GM21529 (cell line): ENCODE measurements around the gene ABCG4.
"Not testable (repeated sequence)": the region's sequence is repeated elsewhere in the genome, so short reads cannot be mapped to it uniquely, and the experiment has no call there.

ENCODE experiments used
- ATAC-seq: cut with Tn5 transposase; IDR thresholded peaks from one replicate; pipeline ENCODE4 v1.9.1; 2021; ENCODE audit not compliant: unreplicated experiment

Gene ABCG4

DNA sequence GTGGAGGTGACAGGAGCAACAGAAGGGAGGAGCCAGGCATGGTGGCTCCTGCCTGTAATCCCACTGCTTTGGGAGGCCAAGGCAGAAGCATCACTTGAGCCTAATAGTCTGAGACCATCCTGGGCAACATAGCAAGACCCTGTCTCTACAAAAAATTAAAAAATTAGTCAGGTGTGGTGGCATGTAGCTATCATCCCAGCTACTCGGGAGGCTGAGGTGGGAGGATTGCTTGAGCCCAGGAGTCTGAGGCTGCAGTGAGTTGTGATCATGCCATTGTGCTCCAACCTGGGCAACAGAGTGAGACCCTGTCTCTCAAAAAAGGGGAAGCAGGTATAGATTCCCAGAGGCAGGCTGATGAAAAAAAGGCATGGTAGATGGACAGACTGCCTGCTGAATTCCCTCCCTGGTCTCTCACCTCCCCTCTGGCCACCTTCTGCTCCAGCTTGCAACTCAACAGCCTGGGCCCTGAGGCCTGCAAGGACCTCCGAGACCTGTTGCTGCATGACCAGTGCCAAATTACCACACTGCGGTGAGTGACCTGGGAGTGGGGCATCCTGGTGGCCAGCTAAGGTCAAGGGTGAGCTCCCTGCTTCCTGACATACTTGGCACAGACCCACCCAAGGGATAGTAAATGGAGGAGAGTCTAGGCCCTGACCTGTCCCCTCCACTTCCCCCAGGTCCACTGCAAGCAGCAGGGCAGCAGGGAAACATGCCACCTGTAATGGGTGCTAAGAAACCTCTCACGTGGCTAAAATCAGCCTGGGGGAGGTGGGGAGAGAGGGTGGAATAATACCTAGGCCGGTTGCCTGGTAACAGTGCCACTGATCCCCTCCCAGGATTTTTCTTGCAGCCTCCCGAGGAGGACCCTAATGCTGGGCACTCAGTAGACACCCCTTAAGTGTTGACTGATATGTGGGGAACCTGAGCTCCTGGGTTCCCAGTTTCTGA lies 32.2 kb downstream of the ABCG4 start:
- ATAC-seq = no peak

DNA sequence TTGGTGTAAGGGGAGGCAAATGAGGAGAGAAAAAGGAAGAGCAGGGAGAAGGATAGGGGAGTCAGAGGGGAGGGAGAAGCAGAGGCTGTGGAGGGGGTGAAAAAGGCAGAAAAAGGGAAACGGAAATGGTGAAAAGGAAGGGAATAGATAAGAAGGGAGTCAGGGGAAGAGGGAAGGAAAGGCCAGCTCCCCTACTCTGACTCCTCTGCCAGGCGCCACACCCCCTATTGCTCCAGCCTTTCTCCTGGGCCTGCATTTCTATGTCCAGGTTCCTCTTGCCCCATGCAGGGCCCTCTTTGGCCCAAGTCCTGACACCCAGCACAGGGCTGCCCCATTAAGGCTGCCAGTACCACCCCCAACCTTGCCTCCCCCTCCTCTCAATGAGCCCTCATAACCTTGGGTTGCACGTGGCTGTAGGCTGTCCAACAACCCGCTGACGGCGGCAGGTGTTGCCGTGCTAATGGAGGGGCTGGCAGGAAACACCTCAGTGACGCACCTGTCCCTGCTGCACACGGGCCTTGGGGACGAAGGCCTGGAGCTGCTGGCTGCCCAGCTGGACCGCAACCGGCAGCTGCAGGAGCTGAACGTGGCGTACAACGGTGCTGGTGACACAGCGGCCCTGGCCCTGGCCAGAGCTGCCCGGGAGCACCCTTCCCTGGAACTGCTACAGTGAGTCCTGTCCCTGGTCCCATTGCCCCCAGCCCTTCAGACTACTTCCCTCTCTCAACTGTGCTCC lies 33.0 kb downstream of the ABCG4 start:
- ATAC-seq = no peak

DNA sequence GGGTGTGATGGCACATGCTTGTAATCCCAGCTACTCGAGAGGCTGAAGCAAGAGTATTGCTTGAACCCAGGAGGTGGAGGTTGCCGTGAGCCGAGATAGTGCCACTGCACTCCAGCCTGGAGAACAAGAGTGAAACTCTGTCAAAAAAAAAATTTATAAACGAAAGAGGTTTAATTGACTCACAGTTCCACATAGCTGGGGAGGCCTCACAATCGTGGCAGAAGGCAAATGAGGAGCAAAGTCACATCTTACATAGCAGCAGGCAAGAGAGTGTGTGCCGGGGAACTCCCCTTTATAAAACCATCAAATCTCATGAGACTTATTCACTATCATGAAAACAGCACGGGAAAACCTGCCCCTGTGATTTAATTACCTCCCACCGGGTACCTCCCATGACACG lies 35.5 kb downstream of the ABCG4 start:
- not testable (repeated sequence) for ATAC-seq

DNA sequence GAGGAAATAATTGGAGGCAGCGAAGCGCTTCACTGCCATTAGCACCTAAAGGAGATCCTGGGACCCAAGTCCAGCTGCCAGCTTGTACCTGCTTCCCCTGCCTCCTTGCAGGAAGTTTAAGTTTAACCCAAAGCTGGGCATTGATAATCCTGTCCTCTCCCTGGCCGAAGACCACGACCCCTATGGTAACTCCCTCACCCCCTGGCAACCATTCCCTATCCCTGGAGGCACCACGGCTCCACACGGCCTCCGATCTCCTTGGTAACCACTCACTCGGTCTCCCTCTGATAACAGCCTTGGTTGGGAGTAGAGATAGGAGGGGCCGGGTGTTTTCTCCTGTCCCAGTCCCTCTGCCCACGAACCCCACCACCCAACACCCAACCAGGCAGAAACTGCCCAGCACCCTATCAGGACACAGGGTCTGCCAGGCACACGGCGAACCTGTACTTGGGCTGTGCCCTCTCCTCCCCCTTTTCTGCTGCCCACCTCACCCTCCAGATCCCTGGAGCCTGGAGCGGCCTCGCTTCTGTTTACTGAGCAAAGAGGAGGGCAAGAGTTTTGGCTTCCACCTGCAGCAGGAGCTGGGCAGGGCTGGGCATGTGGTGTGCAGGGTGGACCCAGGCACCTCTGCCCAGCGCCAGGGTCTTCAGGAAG lies 37.3 kb downstream of the ABCG4 start:
- ATAC-seq = no peak

DNA sequence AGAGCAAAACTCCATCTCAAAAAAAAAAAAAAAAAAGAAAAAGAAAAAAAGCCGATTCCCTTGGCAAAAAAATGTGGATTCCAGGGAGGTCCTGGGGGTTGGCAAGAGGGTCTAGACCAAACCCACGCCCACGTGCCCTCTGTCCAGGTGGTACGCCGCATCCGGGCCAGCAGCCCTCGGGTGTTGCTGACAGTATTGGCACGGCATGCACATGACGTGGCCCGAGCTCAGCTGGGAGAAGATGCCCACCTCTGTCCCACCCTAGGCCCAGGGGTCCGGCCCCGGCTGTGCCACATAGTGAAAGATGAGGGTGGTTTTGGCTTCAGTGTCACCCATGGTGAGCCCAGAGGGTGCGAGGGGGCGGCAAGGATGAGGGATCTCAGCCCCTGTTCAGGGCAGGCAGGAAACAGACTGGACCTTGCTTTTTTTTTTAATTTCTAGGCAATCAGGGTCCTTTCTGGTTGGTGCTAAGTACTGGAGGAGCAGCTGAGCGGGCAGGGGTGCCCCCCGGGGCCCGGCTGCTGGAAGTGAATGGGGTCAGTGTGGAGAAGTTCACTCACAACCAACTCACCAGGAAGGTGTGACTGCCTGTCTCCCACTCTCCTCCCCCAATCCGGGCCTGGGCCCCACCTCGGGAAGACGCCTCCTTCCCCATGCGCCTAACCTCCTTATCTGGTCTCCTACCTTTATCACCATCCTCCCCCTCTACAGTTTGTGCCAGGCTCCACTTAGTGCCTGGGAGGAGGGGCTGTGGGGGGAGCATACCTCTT lies 38.5 kb downstream of the ABCG4 start:
- no peak for ATAC-seq

DNA sequence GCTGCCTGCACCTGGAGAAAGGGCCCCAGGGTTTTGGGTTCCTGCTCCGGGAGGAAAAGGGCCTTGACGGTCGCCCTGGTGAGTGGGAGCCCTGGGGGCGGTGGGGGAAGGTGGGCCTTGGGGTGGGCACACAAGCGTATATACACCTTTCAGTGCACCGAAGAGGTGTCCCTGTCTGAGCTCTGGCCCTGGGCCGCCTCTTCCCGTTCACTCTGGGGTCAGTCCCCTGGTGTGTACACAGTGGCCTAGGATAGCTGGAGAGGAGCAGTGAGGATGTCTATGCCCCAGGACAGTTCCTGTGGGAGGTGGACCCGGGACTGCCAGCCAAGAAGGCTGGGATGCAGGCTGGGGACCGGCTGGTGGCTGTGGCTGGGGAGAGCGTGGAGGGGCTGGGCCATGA lies 39.2 kb downstream of the ABCG4 start:
- ATAC-seq = no peak

DNA sequence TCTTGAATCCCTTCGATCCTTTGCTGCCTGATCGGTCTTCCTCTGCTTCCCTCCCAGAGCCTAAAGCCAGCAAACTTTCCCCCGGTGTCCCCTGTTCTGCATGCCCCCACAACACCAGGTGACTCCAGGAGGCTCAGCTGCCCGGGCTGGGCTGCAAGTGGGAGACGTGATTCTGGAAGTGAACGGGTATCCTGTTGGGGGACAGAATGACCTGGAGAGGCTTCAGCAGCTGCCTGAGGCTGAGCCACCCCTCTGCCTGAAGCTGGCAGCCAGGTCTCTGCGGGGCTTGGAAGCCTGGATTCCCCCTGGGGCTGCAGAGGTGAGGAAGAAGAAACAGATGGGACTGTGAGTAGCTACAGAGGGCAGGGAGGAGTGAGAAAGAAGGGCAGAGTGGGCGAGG lies 40.0 kb downstream of the ABCG4 start:
- ATAC-seq = no peak

DNA sequence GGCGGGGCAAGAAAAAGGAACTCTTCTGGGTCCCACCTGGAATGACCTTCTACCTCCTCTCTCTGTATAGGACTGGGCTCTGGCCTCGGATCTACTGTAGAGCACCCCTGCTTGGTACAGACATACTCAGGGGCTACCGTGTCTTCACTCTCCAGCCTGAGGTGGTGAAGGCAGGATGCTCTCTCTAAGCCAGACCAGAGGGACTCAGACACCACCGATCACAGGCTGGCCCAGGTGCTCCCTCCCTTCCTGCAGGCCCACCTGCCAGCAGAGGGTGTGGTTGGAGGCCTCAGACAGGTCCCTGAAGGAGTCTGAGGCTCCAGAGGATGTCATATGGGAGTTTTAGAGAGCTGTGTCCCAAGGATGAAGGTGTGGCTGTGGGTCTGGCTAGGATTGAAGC lies 40.5 kb downstream of the ABCG4 start:
- ATAC-seq = no peak

DNA sequence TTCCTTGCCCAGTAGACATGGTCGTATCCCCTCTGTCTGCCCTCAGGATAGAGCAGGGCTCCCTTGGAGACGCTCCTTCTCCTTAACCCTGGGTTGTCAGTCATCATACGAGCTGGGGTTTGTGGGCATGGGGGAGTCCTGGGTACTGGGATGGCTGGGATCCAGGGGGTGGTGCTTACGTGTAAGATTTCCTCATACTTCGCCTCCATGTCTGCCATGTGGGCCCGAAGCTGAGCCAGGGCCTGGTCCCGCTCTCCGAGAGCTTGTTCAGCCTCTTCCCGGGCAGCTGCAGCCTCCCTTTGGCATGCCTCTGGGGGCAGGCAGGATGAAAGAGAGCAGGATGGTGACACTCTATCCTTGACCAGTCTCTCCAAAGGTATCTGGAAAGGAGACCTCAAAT lies 41.7 kb downstream of the ABCG4 start:
- ATAC-seq = no peak

DNA sequence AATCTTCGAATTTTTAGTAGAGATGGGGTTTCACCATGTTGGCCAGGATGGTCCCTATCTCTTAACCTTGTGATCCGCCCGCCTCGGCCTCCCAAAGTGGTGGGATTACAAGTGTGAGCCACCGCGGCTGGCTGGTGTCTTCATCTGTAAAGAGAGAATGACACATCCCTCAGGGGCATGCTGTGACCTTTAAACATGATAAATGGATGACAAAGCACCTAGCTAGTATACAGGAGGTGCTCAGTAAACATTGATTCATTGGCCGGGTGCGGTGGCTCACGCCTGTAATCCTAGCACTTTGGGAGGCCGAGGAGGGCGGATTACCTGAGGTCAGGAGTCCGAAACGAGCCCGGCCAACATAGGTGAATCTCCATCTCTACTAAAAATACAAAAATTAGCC lies 42.4 kb downstream of the ABCG4 start:
- ATAC-seq = not testable (repeated sequence)

DNA sequence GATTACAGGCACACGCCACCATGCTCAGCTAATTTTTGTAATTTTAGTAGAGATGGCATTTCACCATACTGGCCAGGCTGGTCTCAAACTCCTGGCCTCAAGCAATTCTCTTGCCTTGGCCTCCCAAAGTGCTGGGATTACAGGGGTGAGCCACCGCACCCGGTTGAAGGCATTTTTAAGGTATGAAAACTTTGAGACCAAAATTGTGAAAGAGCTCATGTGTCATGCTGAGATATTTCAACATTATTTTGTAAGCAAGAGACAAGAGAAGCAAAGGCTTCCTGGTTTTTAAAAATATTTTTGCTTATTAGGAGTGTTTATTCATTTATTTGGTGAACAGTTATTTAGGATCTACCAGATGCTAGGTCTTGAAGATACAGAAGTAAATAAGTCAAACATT lies 43.3 kb downstream of the ABCG4 start:
- ATAC-seq = no peak

DNA sequence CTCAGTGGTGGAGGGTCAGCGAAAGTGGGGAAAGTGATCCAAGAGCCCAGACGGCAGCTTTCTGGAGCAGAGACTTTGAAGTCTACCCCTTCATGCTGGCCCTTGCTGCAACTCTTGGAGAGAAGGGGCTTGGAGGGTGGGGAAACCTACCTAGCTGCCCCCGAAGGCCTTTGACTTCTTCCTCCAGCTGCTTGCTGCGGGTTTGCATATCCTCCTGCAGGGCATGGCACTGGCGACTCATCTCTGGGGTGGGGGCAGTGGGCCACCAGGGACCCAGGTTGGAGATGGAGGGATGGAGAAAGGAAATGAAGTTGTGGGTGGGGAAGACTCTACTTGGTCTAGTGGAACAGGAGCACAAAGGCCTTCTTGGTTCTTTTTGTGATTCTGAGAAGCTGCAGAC lies 44.1 kb downstream of the ABCG4 start:
- ATAC-seq = no peak

DNA sequence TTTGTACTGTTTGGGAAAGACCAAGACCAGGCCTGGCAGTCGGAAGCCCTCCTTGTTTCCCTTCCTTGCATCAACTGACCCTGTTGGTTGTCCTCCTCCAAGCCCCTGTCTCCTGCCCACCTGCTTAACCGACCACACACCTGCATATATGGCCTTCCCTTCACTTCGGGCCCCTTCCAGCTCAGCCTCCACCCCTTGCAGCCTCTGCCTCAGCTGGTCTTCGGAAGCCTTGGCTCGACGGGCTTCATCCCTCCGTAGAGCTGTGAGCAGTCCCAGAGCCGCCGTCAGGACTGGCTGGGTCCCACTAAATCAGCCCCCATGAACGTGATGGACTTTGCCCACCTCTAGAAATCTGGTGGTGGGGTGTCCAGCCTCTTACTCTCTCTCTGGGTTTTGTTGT lies 44.8 kb downstream of the ABCG4 start:
- no peak for ATAC-seq

DNA sequence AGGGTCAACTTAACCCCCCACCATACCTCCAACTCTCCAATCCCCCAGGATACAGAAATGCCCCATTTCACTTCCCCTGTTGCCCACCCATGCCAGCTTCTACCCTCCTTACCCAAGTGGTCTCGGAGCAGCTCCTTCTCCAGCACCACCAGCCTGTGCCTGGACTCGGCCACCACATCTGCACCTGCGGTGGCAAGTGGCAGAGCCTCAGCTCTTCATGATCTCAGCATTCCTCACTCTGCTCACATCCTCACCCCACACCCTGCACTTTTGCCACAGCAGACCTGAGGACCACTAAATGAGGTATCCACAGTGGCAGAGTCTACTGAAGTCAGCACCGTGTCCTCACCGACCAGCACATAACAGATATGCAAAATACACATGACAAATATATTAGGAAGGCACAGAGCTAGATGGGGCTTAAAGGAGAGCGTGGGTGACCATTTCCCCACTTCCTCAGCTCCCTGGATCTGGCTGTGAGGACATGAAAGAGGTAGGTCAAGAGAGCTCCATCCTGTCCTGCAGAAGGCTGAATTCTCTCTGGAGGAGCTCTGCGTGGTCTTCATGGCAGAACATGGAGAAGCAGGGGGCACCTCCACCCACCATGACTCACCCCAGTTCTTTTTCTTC lies 46.1 kb downstream of the ABCG4 start:
- ATAC-seq = no peak

DNA sequence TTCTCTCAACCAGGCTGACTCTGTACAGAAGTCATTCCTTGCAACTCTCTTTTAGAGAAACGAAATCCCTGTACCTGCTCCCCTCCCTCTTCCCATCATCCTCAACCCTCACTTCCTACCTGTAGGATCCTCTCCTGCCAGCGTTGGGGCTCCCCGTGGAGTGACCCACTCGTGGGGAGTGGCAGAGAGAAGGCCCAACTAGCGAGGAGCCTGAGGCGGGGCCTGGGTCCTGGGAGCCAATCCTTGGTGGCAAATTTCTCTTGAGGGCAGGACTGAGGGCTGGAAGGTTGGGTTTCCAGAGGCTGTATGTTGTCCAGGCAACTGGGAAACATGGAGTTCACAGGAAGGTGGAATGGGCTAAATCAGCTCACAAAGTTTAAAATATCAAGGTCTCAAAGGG lies 46.8 kb downstream of the ABCG4 start:
- ATAC-seq = no peak

DNA sequence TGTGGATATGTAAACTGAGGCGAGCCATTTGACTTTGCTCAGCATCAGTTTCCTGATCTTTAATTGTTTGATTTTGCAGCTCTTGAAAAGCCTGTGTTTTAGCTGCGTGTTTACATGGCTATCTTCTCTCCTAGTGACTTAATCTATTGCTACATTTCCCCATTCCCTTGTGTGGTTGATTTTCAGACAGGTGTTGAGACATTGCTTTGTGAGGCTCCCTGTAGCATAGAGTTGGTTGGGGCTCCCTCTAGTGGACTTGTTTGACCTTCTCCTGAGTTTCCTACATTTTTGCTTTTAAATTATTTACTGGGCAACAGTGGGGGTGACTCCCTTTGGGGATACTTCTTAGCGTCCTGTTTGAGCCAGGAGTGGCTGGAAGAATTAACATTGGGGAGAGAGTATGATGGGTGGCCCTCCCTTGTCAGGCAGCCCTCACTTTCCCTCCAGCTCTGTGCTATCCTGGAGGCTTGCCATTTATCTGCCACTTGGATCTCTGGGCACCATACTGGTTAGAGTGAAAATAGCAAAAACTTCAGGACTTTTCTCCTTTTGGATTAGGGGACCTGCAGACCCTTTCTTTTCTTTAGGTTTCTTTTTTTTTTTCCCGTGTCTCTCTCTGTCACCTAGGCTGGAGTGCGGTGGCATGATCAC lies 48.1 kb downstream of the ABCG4 start:
- ATAC-seq = peak; percentile 64

DNA sequence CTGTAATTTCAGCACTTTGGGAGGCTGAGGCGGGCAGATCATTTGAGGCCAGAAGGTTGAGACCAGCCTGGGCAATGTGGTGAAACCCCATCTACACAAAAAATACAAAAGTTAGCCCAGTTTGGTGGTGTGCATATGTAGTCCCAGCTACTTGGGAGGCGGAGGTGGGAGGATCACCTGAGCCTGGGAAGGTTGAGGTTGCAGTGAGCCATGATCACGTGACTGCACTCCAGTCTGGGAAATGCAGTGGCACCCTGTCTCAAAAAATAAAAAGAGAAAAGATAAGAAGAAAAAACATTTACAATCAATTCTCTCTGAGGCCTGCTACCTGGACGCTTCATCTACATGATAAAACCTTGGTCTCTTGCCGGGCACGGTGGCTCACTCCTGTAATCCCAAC lies 50.1 kb downstream of the ABCG4 start:
- ATAC-seq = no peak

DNA sequence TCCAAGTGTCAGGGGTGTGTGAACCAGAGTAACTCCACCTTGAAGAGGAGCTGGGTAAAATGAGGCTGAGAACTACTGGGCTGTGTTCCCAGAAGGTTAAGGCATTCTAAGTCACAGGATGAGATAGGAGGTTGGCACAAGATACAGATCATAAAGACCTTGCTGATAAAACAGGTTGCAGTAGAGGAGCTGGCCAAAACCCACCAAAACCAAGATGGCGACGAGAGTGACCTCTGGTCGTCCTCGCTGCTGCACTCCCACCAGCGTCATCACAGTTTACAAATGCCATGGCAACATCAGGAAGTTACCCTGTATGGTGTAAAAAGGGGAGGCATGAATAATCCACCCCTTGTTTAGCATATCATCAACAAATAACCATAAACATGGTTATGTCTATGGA lies 52.4 kb downstream of the ABCG4 start:
- not testable (repeated sequence) for ATAC-seq

DNA sequence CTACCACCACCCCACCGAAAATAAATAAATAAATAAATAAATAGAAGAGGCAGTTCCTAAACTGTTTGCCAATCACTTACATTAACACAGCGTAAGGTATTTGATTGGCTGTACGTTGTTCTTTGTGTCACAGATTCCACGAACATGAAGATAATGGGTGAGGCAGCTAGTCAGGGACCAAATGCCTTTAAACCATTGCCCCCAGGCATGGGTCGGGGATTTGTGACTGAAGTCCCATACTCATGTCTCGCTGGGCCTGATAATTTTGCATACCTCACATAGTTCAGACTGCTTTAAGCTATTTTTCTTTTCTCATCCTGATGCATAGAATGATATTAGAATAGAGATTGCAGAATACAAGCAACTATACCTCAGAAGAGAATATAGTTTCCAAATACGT lies 53.7 kb downstream of the ABCG4 start:
- ATAC-seq = no peak

DNA sequence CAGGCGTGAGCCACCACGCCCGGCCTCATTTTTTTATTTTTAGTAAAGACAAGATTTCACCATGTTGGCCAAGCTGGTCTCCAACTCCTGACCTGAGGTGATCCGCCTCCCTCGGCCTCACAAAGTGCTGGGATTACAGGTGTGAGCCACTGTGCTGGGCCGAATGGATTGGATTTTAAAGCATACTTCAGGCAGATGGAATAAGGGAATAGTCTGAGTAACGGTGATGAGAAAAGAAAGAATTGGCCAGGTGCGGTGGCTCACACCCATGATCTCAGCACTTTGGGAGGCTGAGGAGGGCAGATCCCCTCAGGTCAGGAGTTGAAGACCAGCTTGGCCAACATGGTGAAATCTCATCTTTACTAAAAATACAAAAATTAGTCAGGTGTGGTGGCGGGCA lies 55.2 kb downstream of the ABCG4 start:
- ATAC-seq = no peak
